22Rv1 (cell line): ENCODE measurements around the gene TMEM259.

Source experiments
- CTCF ChIP-seq: fragments of 450-650 bp; IDR thresholded peaks from 2 replicates; pipeline ENCODE4 v1.5.1; 2017; ENCODE audit warnings: mild to moderate bottlenecking
- ZFX ChIP-seq: fragments of 450-650 bp; IDR thresholded peaks from 2 replicates; pipeline ENCODE4 v1.6.1; 2017; ENCODE audit warnings: antibody characterized with exemption, borderline replicate concordance

GRCh38 chr19:1047696-1048147, 26.8 kb upstream of the TMEM259 start:
- no peak for TF ChIP-seq CTCF
- no peak for TF ChIP-seq ZFX
